Hematopoietic multipotent progenitor cell (in vitro differentiated cells): Measurements from ENCODE around the gene OR10A5. TPM values are rescaled to one million over a fixed set of nuclear protein-coding genes. Genes with fewer than 3 reads are reported as not detected.
"Not testable (repeated sequence)": the region's sequence is repeated elsewhere in the genome, so short reads cannot be mapped to it uniquely, and the experiment has no call there.

Source experiments
- DNase-seq, 3 donors: peaks; one replicate each; pipeline ENCODE4 v3.0.0-alpha.2; 2011 to 2015; ENCODE audit warnings: low read depth in 2 of 3, low spot score in 2 of 3
- total RNA-seq: library from RNA; depleted of rRNA; stranded (reverse); fragments of >200 nt; gene quantifications from one replicate; pipeline ENCODE4 v1.2.3, GENCODE V29; 2012

Gene OR10A5
- total RNA-seq, 1 donor = not detected

GRCh38 chr11:6871278-6871677 lies 25.8 kb downstream of the OR10A5 start:
- no peak for DNase-seq

GRCh38 chr11:6875761-6876160 lies 30.3 kb downstream of the OR10A5 start:
- no peak for DNase-seq

GRCh38 chr11:6876325-6876724 lies 30.8 kb downstream of the OR10A5 start, which contains the start of gene OR10A4:
Gene OR10A4 (plus strand): TSS chr11:6876625. CDS start chr11:6876648, 23 bp downstream.
- no peak for DNase-seq

GRCh38 chr11:6876914-6877313 lies 31.4 kb downstream of the OR10A5 start:
- no peak for DNase-seq

GRCh38 chr11:6882751-6883150 lies 37.3 kb downstream of the OR10A5 start:
- DNase-seq = no peak

GRCh38 chr11:6887711-6888110 lies 42.2 kb downstream of the OR10A5 start:
- DNase-seq = not testable (repeated sequence)

- DNase-seq = no peak
These were observed 43.3 kb downstream of the OR10A5 start for GRCh38 chr11:6888830-6889229.

- no peak for DNase-seq
These were observed 44.4 kb downstream of the OR10A5 start for GRCh38 chr11:6889835-6890234.

- DNase-seq = no peak
These were observed 46.9 kb downstream of the OR10A5 start, which contains the start of gene OR2D2 for GRCh38 chr11:6892400-6892799. Gene OR2D2 (minus strand): TSS chr11:6892500. CDS start chr11:6892500, 0 bp downstream.

GRCh38 chr11:6894097-6894496 lies 48.6 kb downstream of the OR10A5 start:
- no peak for DNase-seq

GRCh38 chr11:6895010-6895409 lies 49.5 kb downstream of the OR10A5 start:
- DNase-seq = no peak

Other genes with a start within 250 kb of the OR10A5 start
- gene RRP8, start 242.1 kb upstream of the OR10A5 start, total RNA-seq = 11.0 TPM
- gene ILK, start 241.9 kb upstream of the OR10A5 start, total RNA-seq = 107 TPM
- gene TAF10, start 233.5 kb upstream of the OR10A5 start, total RNA-seq = 37.7 TPM
- gene TPP1, start 226.3 kb upstream of the OR10A5 start, total RNA-seq = 260 TPM
- gene DCHS1, start 189.9 kb upstream of the OR10A5 start, total RNA-seq = 22.4 TPM
- gene MRPL17, start 162.3 kb upstream of the OR10A5 start, total RNA-seq = 16.2 TPM
- gene OR2AG2, start 73.7 kb upstream of the OR10A5 start, total RNA-seq = 1.6 TPM
- under 0.01 TPM for gene OR2AG1, start 62.7 kb upstream of the OR10A5 start, total RNA-seq
- 2.4 TPM for gene OR6A2, start 46.0 kb upstream of the OR10A5 start, total RNA-seq
- gene OR10A2, start 17.4 kb downstream of the OR10A5 start, total RNA-seq = under 0.01 TPM
- gene OR10A4, start 30.9 kb downstream of the OR10A5 start, total RNA-seq = not detected
- gene OR2D2, start 46.8 kb downstream of the OR10A5 start, total RNA-seq = 2.4 TPM
- gene OR2D3, start 75.3 kb downstream of the OR10A5 start, total RNA-seq = not detected
- 2.7 TPM for gene ZNF215, start 80.7 kb downstream of the OR10A5 start, total RNA-seq
- 1.3 TPM for gene ZNF214, start 174.7 kb downstream of the OR10A5 start, total RNA-seq
- under 0.01 TPM for gene NLRP14, start 174.8 kb downstream of the OR10A5 start, total RNA-seq
- under 0.01 TPM for gene RBMXL2, start 243.3 kb downstream of the OR10A5 start, total RNA-seq